Stimulated activated CD4-positive, alpha-beta T cell treated with anti-CD3 and anti-CD28 coated beads, TNF-alpha, amount 100 ng/mL, for 48 hours (primary cell): ENCODE measurements around the gene MARK1.

ENCODE experiments used
- DNase-seq, 3 donors: peaks; one replicate each; pipeline ENCODE4 v3.0.0-alpha.2; 2020; ENCODE audit warnings: low read depth in 3 of 3

MARK1 gene

GRCh38 chr1:220711056-220711809, 183.3 kb downstream of the MARK1 start:
- DNase-seq, result no peak
